HCT116 (cell line): ENCODE measurements around the gene LBR. TPM values are rescaled to one million over a fixed set of nuclear protein-coding genes. Genes with fewer than 3 reads are reported as not detected.

ENCODE experiments used
- ATAC-seq: fragments of 200-7000 bp; cut with Tn5 transposase; 2 replicates; pipeline ENCODE4 v1.9.1; 2020; ENCODE audit warnings: mild to moderate bottlenecking, moderate library complexity
- BruUV-seq: library from RNA; stranded (reverse); fragments of 400-500 nt; replicated peaks from 2 replicates; lab custom pipeline; 2021; lab: Mats Ljungman, UMichigan
- CTCF ChIA-PET: fragments of 300-600 bp; sonication (Branson Sonifier 250); formaldehyde crosslinking; loops from one replicate; lab custom pipeline; 2021; ENCODE audit warnings: antibody characterized with exemption; lab: Charles Lee
- POLR2A ChIA-PET: fragments of 300-600, 350-600 bp; sonication (Branson Sonifier 250); formaldehyde crosslinking; loops from one replicate; lab custom pipeline; 2021; ENCODE audit warnings: antibody characterized with exemption; lab: Charles Lee
- RAD21 ChIA-PET, 2 experiments: fragments of 300-600 bp; sonication (Branson Sonifier 250); formaldehyde crosslinking; loops; one replicate each; lab custom pipeline; 2023; ENCODE audit warnings: low total read pairs in 2 of 2; ENCODE audit not compliant: uncharacterized antibody in 2 of 2, unreplicated experiment in 2 of 2, low non-redundant PET in 1 of 2; lab: Charles Lee
- DNase-seq: peaks from one replicate; pipeline ENCODE4 v3.0.0-alpha.2; 2010; ENCODE audit warnings: low read depth, low spot score
- H2AFZ ChIP-seq: fragments of 200-600 bp; shearing (Covaris generic), sonication (generic); 2 replicates; pipeline ENCODE4 v1.6.1; 2017; ENCODE audit warnings: low read depth, mixed run types, mixed read lengths, antibody characterized with exemption, low read length; ENCODE audit not compliant: poor library complexity, severe bottlenecking
- H3K27ac ChIP-seq: 2 replicates; pipeline ENCODE4 v1.5.1; 2012; ENCODE audit warnings: low read depth, low read length
- H3K27me3 ChIP-seq: fragments of 200-600 bp; sonication (generic); 2 replicates; pipeline ENCODE4 v1.6.1; 2016; ENCODE audit warnings: mixed run types, low read length, mixed read lengths; ENCODE audit not compliant: insufficient read depth
- H3K36me3 ChIP-seq, 2 experiments: fragments of 200-500 bp in 1 of 2; fragments of 200-600 bp in 1 of 2; sonication (Bioruptor generic) in 1 of 2; sonication (generic) in 1 of 2; 2 replicates each; pipeline versions ENCODE4 v1.5.1 to v1.6.1; 2014 to 2016; ENCODE audit warnings: low read length in 2 of 2, inconsistent platforms in 1 of 2, mixed read lengths in 1 of 2, mixed run types in 1 of 2; ENCODE audit not compliant: insufficient read depth in 2 of 2, control insufficient read depth in 1 of 2
- H3K4me1 ChIP-seq, 2 experiments: fragments of 200-600 bp in 1 of 2; sonication (generic) in 1 of 2; 2 replicates each; pipeline versions ENCODE4 v1.5.1 to v1.6.1; 2012 to 2017; ENCODE audit warnings: low read length in 2 of 2, inconsistent platforms in 1 of 2, mild to moderate bottlenecking in 1 of 2, mixed read lengths in 1 of 2, mixed run types in 1 of 2, moderate library complexity in 1 of 2; ENCODE audit not compliant: insufficient read depth in 2 of 2, control insufficient read depth in 1 of 2
- H3K4me2 ChIP-seq: fragments of 200-600 bp; sonication (generic); 2 replicates; pipeline ENCODE4 v1.6.1; 2017; ENCODE audit warnings: mixed run types, low read length, mixed read lengths
- H3K4me3 ChIP-seq, 2 experiments: fragments of 200-600 bp in 1 of 2; sonication (generic) in 1 of 2; replicated peaks in 1 of 2; 2 replicates each; pipeline ENCODE4 v1.5.1; 2011 to 2016; ENCODE audit warnings: low read length in 2 of 2, control low read depth in 1 of 2, low read depth in 1 of 2, mild to moderate bottlenecking in 1 of 2, mixed read lengths in 1 of 2, mixed run types in 1 of 2
- H3K79me2 ChIP-seq: fragments of 200-600 bp; sonication (generic); 2 replicates; pipeline ENCODE4 v1.6.1; 2017; ENCODE audit warnings: mild to moderate bottlenecking, mixed run types, low read length, moderate library complexity, mixed read lengths; ENCODE audit not compliant: insufficient read depth
- H3K9ac ChIP-seq: fragments of 200-600 bp; sonication (generic); 2 replicates; pipeline ENCODE4 v1.6.1; 2016; ENCODE audit warnings: low read length, mixed read lengths
- H3K9me2 ChIP-seq: fragments of 200-600 bp; sonication (generic), shearing (Covaris generic); 2 replicates; pipeline ENCODE4 v1.6.1; 2017; ENCODE audit warnings: mixed run types, mild to moderate bottlenecking, moderate library complexity; ENCODE audit not compliant: insufficient read depth
- H3K9me3 ChIP-seq, 2 experiments: fragments of 200-500 bp in 1 of 2; fragments of 200-600 bp in 1 of 2; sonication (Bioruptor generic) in 1 of 2; sonication (generic) in 1 of 2; 2 replicates each; pipeline ENCODE4 v1.6.1; 2014 to 2017; ENCODE audit warnings: low read length in 2 of 2, mixed read lengths in 2 of 2, inconsistent platforms in 1 of 2, low read depth in 1 of 2, mild to moderate bottlenecking in 1 of 2, mixed run types in 1 of 2, moderate library complexity in 1 of 2; ENCODE audit not compliant: control insufficient read depth in 1 of 2, insufficient read depth in 1 of 2
- H4K20me1 ChIP-seq: fragments of 200-600 bp; sonication (generic), shearing (Covaris generic); 2 replicates; pipeline ENCODE4 v1.6.1; 2017; ENCODE audit warnings: mixed run types, mild to moderate bottlenecking, moderate library complexity; ENCODE audit not compliant: insufficient read depth
- CBX3 ChIP-seq: IDR thresholded peaks from 2 replicates; pipeline ENCODE4 v1.6.1; 2012; ENCODE audit warnings: low read depth
- EZH2phosphoT487 ChIP-seq: fragments of 200-600 bp; IDR thresholded peaks from 2 replicates; pipeline ENCODE4 v1.6.1; 2018; ENCODE audit warnings: antibody characterized with exemption, borderline replicate concordance
- JUND ChIP-seq: IDR thresholded peaks from 2 replicates; pipeline ENCODE4 v1.6.1; 2012
- POLR2A ChIP-seq: IDR thresholded peaks from 2 replicates; pipeline ENCODE4 v1.7.0; 2011; ENCODE audit warnings: borderline replicate concordance; ENCODE audit not compliant: insufficient read depth, insufficient read length; ENCODE audit errors: extremely low read depth
- RAD21 ChIP-seq: IDR thresholded peaks from 2 replicates; pipeline ENCODE4 v1.6.1; 2012; ENCODE audit warnings: low read depth, mild to moderate bottlenecking
- REST ChIP-seq: IDR thresholded peaks from 2 replicates; pipeline ENCODE4 v1.6.1; 2012; ENCODE audit warnings: low read depth
- TCF7L2 ChIP-seq: IDR thresholded peaks from 2 replicates; pipeline ENCODE4 v1.7.0; 2011; ENCODE audit warnings: borderline replicate concordance, inconsistent platforms; ENCODE audit not compliant: insufficient read depth, insufficient read length; ENCODE audit errors: extremely low read depth
- ZBTB33 ChIP-seq: IDR thresholded peaks from 2 replicates; pipeline ENCODE4 v1.6.1; 2011; ENCODE audit warnings: mild to moderate bottlenecking, low read length, moderate library complexity; ENCODE audit not compliant: insufficient replicate concordance; ENCODE audit errors: extremely low read depth
- ZNF274 ChIP-seq: fragments of 200-500 bp; sonication (Bioruptor generic); IDR thresholded peaks from 2 replicates; pipeline ENCODE4 v1.6.1; 2014; ENCODE audit warnings: mild to moderate bottlenecking, low read depth, low read length, inconsistent platforms
- intact Hi-C: fragments of 100-400 bp; cut with micrococcal nuclease; formaldehyde crosslinking; loops from 2 replicates; pipeline ENCODE4 v1.10.0; 2022
- total RNA-seq: library from RNA; stranded (reverse); gene quantifications from one replicate; pipeline ENCODE4 v1.2.1, GENCODE V29; 2021; ENCODE audit not compliant: unreplicated experiment

LBR gene
- total RNA-seq, 1 experiment from 2014 or later, result 97.4 TPM

- Histone ChIP-seq H3K4me2 (no peak overlapping the region), H4K20me1 (no peaks in the 10 kb centered on the region; the same call in 1 of the 2 replicates), H3K9ac (no peak overlapping the region), H3K27ac (no peak overlapping the region), H3K4me3 (no peak overlapping the region), H3K27me3 (no peaks in the 10 kb centered on the region), H3K4me1 (no peaks in the 10 kb centered on the region), H3K36me3 (peaks cover 60 to 66% of the 10 kb centered on the region in 2 experiments), H3K9me3 (no peaks in the 10 kb centered on the region), H3K9me2 (no peaks in the 10 kb centered on the region), H3K79me2 (peaks cover 74% of the 10 kb centered on the region), H2AFZ (no peak overlapping the region)
- ChIA-PET CTCF (no interaction called here), POLR2A (no interaction called here), RAD21 (no interaction called here)
- BruUV-seq, result no TSS peak
- intact Hi-C loops, result no loop called here
- no peak for ATAC-seq
- DNase-seq, result no peak
- no peak for TF ChIP-seq JUND
- no peak for TF ChIP-seq POLR2A
- no peak for TF ChIP-seq CBX3
- no peak for TF ChIP-seq ZNF274
- TF ChIP-seq RAD21, result no peak
- TF ChIP-seq TCF7L2, result no peak
- TF ChIP-seq ZBTB33, result no peak
- TF ChIP-seq EZH2phosphoT487, result no peak
- no peak for TF ChIP-seq REST
These were observed 11.7 kb downstream of the LBR start for GRCh38 chr1:225415967-225416745.
